SH-SY5Y (cell line): Measurements from ENCODE around the gene TAF7.

Experiments
- GATA2 ChIP-seq: IDR thresholded peaks from 2 replicates; pipeline ENCODE4 v1.6.1; 2011; ENCODE audit warnings: mild to moderate bottlenecking, low read depth, low read length
- GATA3 ChIP-seq: IDR thresholded peaks from 2 replicates; pipeline ENCODE4 v1.6.1; 2011; ENCODE audit warnings: low read depth, mild to moderate bottlenecking, low read length, moderate library complexity

TAF7 gene

GRCh38 chr5:141345327-141345726 is 24.7 kb upstream of the TAF7 start:
- no peak for TF ChIP-seq GATA2
- no peak for TF ChIP-seq GATA3

GRCh38 chr5:141343953-141344463 is 23.4 kb upstream of the TAF7 start:
- TF ChIP-seq GATA2 (no peak), GATA3 (no peak)

- TF ChIP-seq GATA3 (no peak), GATA2 (no peak)
Observed at GRCh38 chr5:141343242-141343952, 22.8 kb upstream of the TAF7 start, which contains the start of gene PCDHGA3. Gene PCDHGA3, plus strand, starts transcription at chr5:141343829. Its CDS starts 205 bp downstream, at chr5:141344034.

- TF ChIP-seq GATA2: no peak
Observed at GRCh38 chr5:141342773-141343172, 22.2 kb upstream of the TAF7 start.

- TF ChIP-seq GATA3 (no peak), GATA2 (no peak)
Observed at GRCh38 chr5:141338538-141339306, 18.1 kb upstream of the TAF7 start, which contains the start of gene PCDHGA2. Gene PCDHGA2, plus strand, starts transcription at chr5:141338760.

GRCh38 chr5:141330299-141331080 is 9.9 kb upstream of the TAF7 start, which contains the start of gene PCDHGA1:
Gene PCDHGA1, plus strand, starts transcription at chr5:141330514.
- TF ChIP-seq GATA3 (no peak), GATA2 (no peak)

- TF ChIP-seq GATA2: no peak
Observed at GRCh38 chr5:141328231-141328630, 7.6 kb upstream of the TAF7 start.

GRCh38 chr5:141326088-141326854 is 5.7 kb upstream of the TAF7 start:
- TF ChIP-seq GATA2 (no peak), GATA3 (no peak)

- TF ChIP-seq GATA2: no peak
Observed at GRCh38 chr5:141322261-141322660, 1.7 kb upstream of the TAF7 start.

GRCh38 chr5:141319699-141320098 is 885 bp downstream of the TAF7 start:
- TF ChIP-seq GATA3 (no peak), GATA2 (no peak)

GRCh38 chr5:141319202-141319601 is 1.4 kb downstream of the TAF7 start:
- TF ChIP-seq GATA3 (no peak), GATA2 (no peak)

- no peak for TF ChIP-seq GATA2
- TF ChIP-seq GATA3: no peak
Observed at GRCh38 chr5:141313711-141314110, 6.9 kb downstream of the TAF7 start.

GRCh38 chr5:141306630-141307029 is 14.0 kb downstream of the TAF7 start:
- no peak for TF ChIP-seq GATA3
- TF ChIP-seq GATA2: no peak

GRCh38 chr5:141303756-141304155 is 16.8 kb downstream of the TAF7 start, which contains the start of gene SLC25A2:
Gene SLC25A2, minus strand, starts transcription at chr5:141304049. Its CDS starts 184 bp downstream, at chr5:141303865.
- no peak for TF ChIP-seq GATA3
- TF ChIP-seq GATA2: no peak
